Measurements from ENCODE around the gene SECISBP2.

DNA sequence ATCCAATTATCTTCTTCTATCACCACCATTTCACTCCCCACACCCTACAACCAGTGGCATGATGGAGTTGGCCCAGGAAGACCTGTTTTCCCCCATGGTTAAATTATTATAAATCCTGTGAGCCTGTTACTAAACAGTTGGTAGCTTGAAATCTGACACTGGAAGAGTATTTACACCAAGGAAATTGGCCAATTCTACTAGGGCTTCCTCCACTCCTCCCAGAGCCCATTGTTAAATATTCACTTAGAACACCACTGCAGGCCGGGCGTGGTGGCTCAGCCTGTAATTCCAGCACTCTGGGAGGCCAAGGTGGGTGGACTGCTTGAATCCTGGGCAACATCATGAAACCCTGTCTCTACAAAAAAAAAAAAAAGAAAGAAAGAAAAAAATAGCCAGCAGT lies 39.7 kb upstream of the SECISBP2 start:
- TF ChIP-seq POLR2AphosphoS5 (IDR thresholded peaks at IDR 0.05; ENCODE audit: insufficient read depth in 1 of 2, low read depth in 1 of 2) (no peak), CTCF (IDR thresholded peaks at IDR 0.05) (no peak)
